ENCODE data around the gene PCYT2. TPM values are rescaled to one million over a fixed set of nuclear protein-coding genes. Genes with fewer than 3 reads are reported as not detected.

The PCYT2 gene
- total RNA-seq, 1 donor: 67.0 TPM

DNA sequence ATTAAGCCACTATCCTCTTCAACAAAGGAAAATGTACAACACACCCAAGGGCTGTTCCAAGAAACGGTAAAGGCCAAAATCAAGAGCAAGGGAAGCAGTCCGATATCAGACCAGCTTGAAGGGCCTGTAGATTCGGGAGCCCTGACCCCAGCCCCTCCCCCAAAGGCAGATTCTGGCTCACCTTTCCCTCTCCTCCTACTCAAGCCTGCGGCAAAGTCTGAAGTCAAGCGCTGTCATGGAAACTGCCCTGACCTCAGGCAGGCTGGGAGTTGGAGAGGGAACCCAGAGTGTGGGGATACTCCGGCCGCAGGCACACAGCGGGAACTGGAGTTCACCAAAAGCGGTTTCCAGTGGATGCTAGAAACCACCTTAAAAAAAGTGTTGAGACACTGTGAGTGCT is 21.6 kb downstream of the PCYT2 start:
- Histone ChIP-seq H3K4me1 (ENCODE audit: insufficient read depth, low read length) (peaks cover 37% of the 10 kb centered on the region), H3K4me2 (ENCODE audit: insufficient read depth, low read length) (peak overlapping the region; percentile 89), H3K36me3 (ENCODE audit: insufficient read depth, low read length) (peaks cover 40% of the 10 kb centered on the region), H3K4me3 (ENCODE audit: insufficient read depth, low read length) (no peak overlapping the region), H2AFZ (ENCODE audit: low read length) (no peak overlapping the region), H3K27ac (ENCODE audit: low read depth, low read length) (peak overlapping the region; percentile 75), H3K9me3 (ENCODE audit: low read depth, low read length) (no peaks in the 10 kb centered on the region), H3K27me3 (ENCODE audit: insufficient read depth, low read length) (no peaks in the 10 kb centered on the region), H3K79me2 (ENCODE audit: insufficient read depth, low read length) (peaks cover 76% of the 10 kb centered on the region), H4K20me1 (ENCODE audit: insufficient read depth, low read length) (peaks cover 15% of the 10 kb centered on the region)
- peak; percentile 57 for DNase-seq (ENCODE audit: insufficient read length, low spot score, missing footprints)
- TF ChIP-seq, protein P1, sequence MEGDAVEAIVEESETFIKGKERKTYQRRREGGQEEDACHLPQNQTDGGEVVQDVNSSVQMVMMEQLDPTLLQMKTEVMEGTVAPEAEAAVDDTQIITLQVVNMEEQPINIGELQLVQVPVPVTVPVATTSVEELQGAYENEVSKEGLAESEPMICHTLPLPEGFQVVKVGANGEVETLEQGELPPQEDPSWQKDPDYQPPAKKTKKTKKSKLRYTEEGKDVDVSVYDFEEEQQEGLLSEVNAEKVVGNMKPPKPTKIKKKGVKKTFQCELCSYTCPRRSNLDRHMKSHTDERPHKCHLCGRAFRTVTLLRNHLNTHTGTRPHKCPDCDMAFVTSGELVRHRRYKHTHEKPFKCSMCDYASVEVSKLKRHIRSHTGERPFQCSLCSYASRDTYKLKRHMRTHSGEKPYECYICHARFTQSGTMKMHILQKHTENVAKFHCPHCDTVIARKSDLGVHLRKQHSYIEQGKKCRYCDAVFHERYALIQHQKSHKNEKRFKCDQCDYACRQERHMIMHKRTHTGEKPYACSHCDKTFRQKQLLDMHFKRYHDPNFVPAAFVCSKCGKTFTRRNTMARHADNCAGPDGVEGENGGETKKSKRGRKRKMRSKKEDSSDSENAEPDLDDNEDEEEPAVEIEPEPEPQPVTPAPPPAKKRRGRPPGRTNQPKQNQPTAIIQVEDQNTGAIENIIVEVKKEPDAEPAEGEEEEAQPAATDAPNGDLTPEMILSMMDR (IDR thresholded peaks at IDR 0.05; ENCODE audit: extremely low read depth, low read depth, low read length): no peak

DNA sequence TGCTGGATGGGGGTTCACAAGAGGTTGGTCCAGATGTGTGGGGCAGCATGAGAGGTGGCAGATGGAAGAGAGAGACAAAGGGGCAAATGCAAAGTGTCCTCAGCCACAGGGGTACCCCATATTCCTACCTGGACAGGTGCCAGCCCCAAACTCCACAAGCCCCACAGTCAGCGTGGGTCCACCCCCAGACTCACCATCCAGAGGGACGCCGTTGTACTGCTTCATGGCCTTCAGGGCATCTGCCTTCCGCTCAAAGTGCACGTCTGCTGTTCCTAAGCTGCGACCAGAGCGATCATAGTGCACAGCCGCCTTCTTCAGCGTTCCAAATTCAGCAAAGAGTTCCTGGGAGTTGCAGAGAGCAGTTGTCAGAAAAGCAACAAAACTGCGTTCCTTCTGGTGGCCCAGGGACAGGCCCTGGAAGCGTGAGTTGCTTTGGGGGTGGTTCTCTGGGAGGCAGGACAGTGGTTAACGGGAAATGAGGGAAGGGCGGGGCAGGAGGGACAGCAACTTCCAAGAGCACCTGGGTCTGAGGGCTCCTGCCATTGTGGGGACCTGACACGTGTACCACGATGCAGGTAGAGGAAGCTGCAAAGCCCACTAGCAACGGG is 22.1 kb downstream of the PCYT2 start:
- Histone ChIP-seq H3K79me2 (ENCODE audit: insufficient read depth, low read length) (peaks cover 72% of the 10 kb centered on the region), H3K36me3 (ENCODE audit: insufficient read depth, low read length) (peaks cover 39% of the 10 kb centered on the region), H4K20me1 (ENCODE audit: insufficient read depth, low read length) (peaks cover 15% of the 10 kb centered on the region), H3K4me3 (ENCODE audit: insufficient read depth, low read length) (no peak overlapping the region), H3K27ac (ENCODE audit: low read depth, low read length) (peak overlapping the region; percentile 75), H3K4me2 (ENCODE audit: insufficient read depth, low read length) (no peak overlapping the region), H3K4me1 (ENCODE audit: insufficient read depth, low read length) (peaks cover 42% of the 10 kb centered on the region), H3K9me3 (ENCODE audit: low read depth, low read length) (no peaks in the 10 kb centered on the region), H3K27me3 (ENCODE audit: insufficient read depth, low read length) (no peaks in the 10 kb centered on the region), H2AFZ (ENCODE audit: low read length) (no peak overlapping the region)
- TF ChIP-seq, protein P1 (IDR thresholded peaks at IDR 0.05; ENCODE audit: extremely low read depth, low read depth, low read length): no peak
- DNase-seq (ENCODE audit: insufficient read length, low spot score, missing footprints): peak; percentile 71

DNA sequence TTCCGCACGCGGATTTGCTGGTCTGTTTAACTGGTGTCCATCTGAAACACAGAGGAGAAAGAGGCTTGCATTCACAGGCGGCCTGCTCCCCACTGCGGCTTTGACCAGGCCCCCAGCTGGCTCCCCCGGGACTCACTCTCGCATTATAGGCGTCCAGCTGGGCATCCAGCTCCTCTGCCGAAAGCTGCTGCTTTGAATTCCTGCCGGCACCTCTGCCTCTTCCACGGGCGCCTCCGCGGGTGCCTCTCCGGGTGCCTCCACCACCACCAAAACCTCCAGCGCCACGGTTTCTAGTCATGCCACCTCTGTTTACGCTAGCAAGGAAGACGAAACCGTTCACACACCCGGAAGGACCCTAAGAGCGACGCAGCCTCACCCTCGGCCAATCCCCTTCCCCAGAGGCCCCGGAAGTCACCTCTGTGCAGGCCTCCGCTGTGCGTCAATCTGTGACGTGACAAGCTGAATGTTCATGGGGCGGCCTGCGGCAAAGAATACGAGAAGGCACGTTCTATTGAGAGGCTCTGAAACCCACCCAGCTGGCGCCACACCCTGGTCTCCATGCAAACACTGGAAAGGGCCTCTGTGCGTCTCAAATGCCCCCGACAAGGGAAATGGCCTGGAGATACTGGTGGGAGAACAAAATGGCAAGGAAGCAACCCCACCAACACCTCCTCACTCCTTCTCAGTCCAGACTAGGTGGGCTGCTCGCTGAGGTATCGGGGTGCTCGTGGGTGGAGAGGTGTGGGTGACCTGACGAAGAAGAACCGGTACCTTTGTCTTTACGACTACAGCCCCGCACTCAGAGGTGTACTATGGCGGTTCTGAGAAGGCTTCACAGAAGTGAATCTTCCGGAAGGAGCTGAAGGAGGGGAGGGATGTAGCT is 22.9 kb downstream of the PCYT2 start:
- peaks cover 39% of the 10 kb centered on the region for H3K36me3 ChIP-seq (ENCODE audit: insufficient read depth, low read length)
- no peak overlapping the region for H3K4me3 ChIP-seq (ENCODE audit: insufficient read depth, low read length)
- H3K9me3 ChIP-seq (ENCODE audit: low read depth, low read length): no peaks in the 10 kb centered on the region
- no peak overlapping the region for H3K27ac ChIP-seq (ENCODE audit: low read depth, low read length)
- no peaks in the 10 kb centered on the region for H3K27me3 ChIP-seq (ENCODE audit: insufficient read depth, low read length)
- peaks cover 15% of the 10 kb centered on the region for H4K20me1 ChIP-seq (ENCODE audit: insufficient read depth, low read length)
- DNase-seq (ENCODE audit: insufficient read length, low spot score, missing footprints): peak; percentile 78
- H3K79me2 ChIP-seq (ENCODE audit: insufficient read depth, low read length): peaks cover 67% of the 10 kb centered on the region
- TF ChIP-seq, protein P1 (IDR thresholded peaks at IDR 0.05; ENCODE audit: extremely low read depth, low read depth, low read length): no peak
- H2AFZ ChIP-seq (ENCODE audit: low read length): no peak overlapping the region
- peaks cover 43% of the 10 kb centered on the region for H3K4me1 ChIP-seq (ENCODE audit: insufficient read depth, low read length)
- H3K4me2 ChIP-seq (ENCODE audit: insufficient read depth, low read length): no peak overlapping the region

Data from osteoblast (primary cell).